HEK293T (cell line): ENCODE results near the gene CRIM1.
A peak's percentile ranks its signal among the peaks of the same experiment; 100 is the strongest.

Experiments used
- CTCF ChIA-PET: fragments of 350-600 bp; formaldehyde crosslinking; extraction: SDS; loops from one replicate; lab custom pipeline; 2021; ENCODE audit warnings: antibody characterized with exemption, inconsistent platforms; lab: Yijun Ruan, JAX
- POLR2A ChIA-PET: fragments of 350-600 bp; formaldehyde crosslinking; extraction: SDS; loops from one replicate; lab custom pipeline; 2020; ENCODE audit warnings: antibody characterized with exemption, inconsistent platforms; lab: Yijun Ruan, JAX
- DNase-seq: peaks from one replicate; pipeline ENCODE4 v3.0.0; 2012; ENCODE audit warnings: mixed read lengths; ENCODE audit errors: extremely low spot score
- ARNT ChIP-seq: fragments of 450-650 bp; IDR thresholded peaks from 2 replicates; pipeline ENCODE4 v1.6.1; 2017; ENCODE audit warnings: mild to moderate bottlenecking
- BHLHE40 ChIP-seq: fragments of 450-650 bp; IDR thresholded peaks from 2 replicates; pipeline ENCODE4 v1.6.1; 2016; ENCODE audit warnings: mild to moderate bottlenecking, moderate library complexity, borderline replicate concordance
- CTBP1 ChIP-seq: fragments of 450-650 bp; IDR thresholded peaks from 2 replicates; pipeline ENCODE4 v1.6.1; 2016; ENCODE audit warnings: borderline replicate concordance
- ELF4 ChIP-seq: fragments of 450-650 bp; IDR thresholded peaks from 2 replicates; pipeline ENCODE4 v1.6.1; 2017; ENCODE audit warnings: antibody characterized with exemption
- FOXA1 ChIP-seq: fragments of 450-650 bp; IDR thresholded peaks from 2 replicates; pipeline ENCODE4 v1.6.1; 2016; ENCODE audit warnings: mild to moderate bottlenecking
- FOXK2 ChIP-seq: fragments of 450-650 bp; IDR thresholded peaks from 2 replicates; pipeline ENCODE4 v1.6.1; 2016; ENCODE audit warnings: mild to moderate bottlenecking
- FOXM1 ChIP-seq: fragments of 450-650 bp; IDR thresholded peaks from 2 replicates; pipeline ENCODE4 v1.6.1; 2017; ENCODE audit warnings: mild to moderate bottlenecking, borderline replicate concordance
- L3MBTL2 ChIP-seq: fragments of 450-650 bp; conservative IDR thresholded peaks from 2 replicates; pipeline ENCODE4 v1.6.1; 2016; ENCODE audit warnings: mild to moderate bottlenecking
- LEF1 ChIP-seq: fragments of 450-650 bp; IDR thresholded peaks from 2 replicates; pipeline ENCODE4 v1.6.1; 2017; ENCODE audit warnings: mild to moderate bottlenecking, borderline replicate concordance
- NFRKB ChIP-seq: fragments of 450-650 bp; IDR thresholded peaks from 2 replicates; pipeline ENCODE4 v1.6.1; 2016; ENCODE audit warnings: mild to moderate bottlenecking, moderate library complexity
- SP1 ChIP-seq: fragments of 450-650 bp; IDR thresholded peaks from 2 replicates; pipeline ENCODE4 v1.6.1; 2017
- SUZ12 ChIP-seq: fragments of 450-650 bp; IDR thresholded peaks from 2 replicates; pipeline ENCODE4 v1.6.1; 2016; ENCODE audit warnings: mild to moderate bottlenecking
- TARDBP ChIP-seq: fragments of 450-650 bp; IDR thresholded peaks from 2 replicates; pipeline ENCODE4 v1.6.1; 2016
- ZNF384 ChIP-seq: fragments of 450-650 bp; IDR thresholded peaks from 2 replicates; pipeline ENCODE4 v1.6.1; 2016
- TF ChIP-seq, protein P1 (sequence below): fragments of 450-650 bp; IDR thresholded peaks from 2 replicates; pipeline ENCODE4 v1.6.1; 2016

CRIM1 gene

DNA sequence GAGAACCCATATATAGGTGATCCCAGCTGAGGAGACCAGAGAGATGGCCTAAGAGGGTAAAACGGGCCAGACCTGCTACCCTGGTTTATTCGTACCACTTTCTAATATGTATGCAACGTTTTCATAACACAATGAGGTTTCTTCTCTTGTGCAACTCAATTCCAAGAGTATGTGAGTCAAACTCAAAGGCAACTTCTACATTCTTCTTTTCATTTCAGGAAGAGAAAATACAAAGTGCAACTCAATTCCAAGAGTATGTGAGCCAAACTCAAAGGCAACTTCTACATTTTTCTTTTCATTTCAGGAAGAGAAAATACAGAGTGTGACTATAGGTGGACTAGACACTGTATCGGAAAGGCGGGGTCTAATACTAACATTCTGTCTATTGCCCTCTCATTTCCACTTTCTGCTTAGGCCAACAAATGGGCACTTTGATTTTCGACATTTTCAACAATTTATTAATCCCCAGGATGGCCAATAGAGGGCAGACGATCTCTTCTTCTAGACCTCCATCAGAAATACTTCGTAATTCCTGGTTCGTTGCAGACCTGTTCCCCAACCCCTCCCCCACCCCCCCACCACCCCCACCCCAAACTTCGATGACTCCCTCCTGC is 3.7 kb upstream of the CRIM1 start:
- ChIA-PET POLR2A (no interaction called here), CTCF (interaction anchor here (0.8 to 1.7 kb wide), 8 partner anchors 42 to 313 kb away, joined by 3 to 9 read pairs (median 6); no protein-coding TSS in a partner anchor)
- no peak for DNase-seq
- no peak for TF ChIP-seq L3MBTL2
- no peak for TF ChIP-seq LEF1
- no peak for TF ChIP-seq FOXA1
- TF ChIP-seq CTBP1: no peak
- TF ChIP-seq SUZ12: no peak
- no peak for TF ChIP-seq NFRKB

DNA sequence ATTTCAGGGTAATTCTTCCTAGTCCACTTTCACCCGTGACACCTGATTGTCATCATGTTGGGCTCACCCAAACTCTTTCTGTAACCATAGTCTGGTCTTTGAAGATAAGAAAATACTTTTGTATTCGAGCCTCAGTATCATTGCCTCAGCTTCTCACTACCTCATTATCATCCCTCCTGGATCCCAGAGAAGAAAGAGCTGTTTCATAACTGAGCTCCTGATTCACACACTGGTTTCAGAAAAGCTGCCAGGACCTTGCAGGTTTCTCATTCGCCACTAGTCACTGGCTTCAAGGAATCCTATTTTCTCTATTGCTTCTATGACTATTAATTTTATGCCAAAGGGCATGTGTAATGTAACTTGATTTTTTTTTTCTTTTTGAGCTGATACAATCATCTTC is 2.9 kb upstream of the CRIM1 start:
- CTCF ChIA-PET: interaction anchor here (0.6 to 1.7 kb wide), 14 partner anchors 18 to 320 kb away, joined by 3 to 9 read pairs (median 3); no protein-coding TSS in a partner anchor
- TF ChIP-seq ZNF384 (no peak), LEF1 (no peak)
- no peak for DNase-seq
- POLR2A ChIA-PET: no interaction called here

DNA sequence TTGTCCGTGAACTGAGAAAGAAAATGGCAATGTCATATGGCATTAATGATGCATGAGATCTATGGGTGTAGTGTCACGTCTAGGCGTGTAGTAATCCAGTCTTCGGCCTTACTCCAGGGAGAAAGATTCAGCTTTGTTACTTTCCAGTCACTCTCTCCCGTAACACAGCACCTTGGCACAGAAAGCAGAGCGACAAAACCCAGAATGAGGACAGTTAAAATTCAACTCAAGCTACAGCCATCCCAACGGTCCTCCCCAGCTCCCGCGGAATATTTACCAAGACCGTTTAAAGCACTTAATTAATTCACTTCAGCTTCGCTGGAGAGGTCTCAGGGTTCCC is 797 bp upstream of the CRIM1 start:
- ChIA-PET POLR2A (interaction anchor here (1.2 to 1.4 kb wide), 2 partner anchors 13 to 105 kb away, joined by 3 to 4 read pairs; no protein-coding TSS in a partner anchor), CTCF (interaction anchor here (0.9 to 1.4 kb wide), 3 partner anchors 105 to 317 kb away, joined by 3 to 6 read pairs (median 3); no protein-coding TSS in a partner anchor)
- no peak for TF ChIP-seq ZNF384
- no peak for TF ChIP-seq FOXK2
- TF ChIP-seq SUZ12: no peak
- TF ChIP-seq, protein P1, sequence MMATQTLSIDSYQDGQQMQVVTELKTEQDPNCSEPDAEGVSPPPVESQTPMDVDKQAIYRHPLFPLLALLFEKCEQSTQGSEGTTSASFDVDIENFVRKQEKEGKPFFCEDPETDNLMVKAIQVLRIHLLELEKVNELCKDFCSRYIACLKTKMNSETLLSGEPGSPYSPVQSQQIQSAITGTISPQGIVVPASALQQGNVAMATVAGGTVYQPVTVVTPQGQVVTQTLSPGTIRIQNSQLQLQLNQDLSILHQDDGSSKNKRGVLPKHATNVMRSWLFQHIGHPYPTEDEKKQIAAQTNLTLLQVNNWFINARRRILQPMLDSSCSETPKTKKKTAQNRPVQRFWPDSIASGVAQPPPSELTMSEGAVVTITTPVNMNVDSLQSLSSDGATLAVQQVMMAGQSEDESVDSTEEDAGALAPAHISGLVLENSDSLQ: no peak
- TF ChIP-seq TARDBP: no peak
- TF ChIP-seq ARNT: no peak
- no peak for TF ChIP-seq FOXM1
- TF ChIP-seq NFRKB: no peak
- TF ChIP-seq L3MBTL2: no peak
- TF ChIP-seq LEF1: no peak
- no peak for TF ChIP-seq CTBP1
- TF ChIP-seq SP1: no peak
- TF ChIP-seq BHLHE40: no peak
- no peak for TF ChIP-seq ELF4
- TF ChIP-seq FOXA1: no peak
- DNase-seq: no peak

DNA sequence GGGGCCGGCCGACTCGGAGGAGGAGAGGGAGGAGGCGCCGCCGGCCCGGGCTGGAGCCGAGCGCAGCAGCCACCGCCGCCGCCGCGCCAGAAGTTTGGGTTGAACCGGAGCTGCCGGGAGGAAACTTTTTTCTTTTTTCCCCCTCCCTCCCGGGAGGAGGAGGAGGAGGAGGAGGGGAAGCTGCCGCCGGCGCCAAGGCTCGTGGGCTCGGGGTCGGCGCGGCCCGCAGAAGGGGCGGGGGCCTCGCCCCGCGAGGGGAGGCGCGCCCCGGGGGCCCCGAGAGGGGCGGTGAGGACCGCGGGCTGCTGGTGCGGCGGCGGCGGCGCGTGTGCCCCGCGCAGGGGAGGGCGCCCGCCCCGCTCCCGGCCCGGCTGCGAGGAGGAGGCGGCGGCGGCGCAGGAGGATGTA is 316 bp downstream of the CRIM1 start:
- ChIA-PET POLR2A (interaction anchor here (1.2 kb wide), 2 partner anchors 104 to 144 kb away, joined by 3 read pairs; no protein-coding TSS in a partner anchor), CTCF (interaction anchor here (1.4 kb wide), 1 partner anchor 104 kb away, joined by 6 read pairs; no protein-coding TSS in a partner anchor)
- TF ChIP-seq CTBP1: no peak
- TF ChIP-seq ARNT: no peak
- TF ChIP-seq FOXA1: no peak
- no peak for TF ChIP-seq ZNF384
- no peak for TF ChIP-seq FOXK2
- TF ChIP-seq LEF1: no peak
- TF ChIP-seq L3MBTL2: no peak
- TF ChIP-seq BHLHE40: no peak
- no peak for DNase-seq

DNA sequence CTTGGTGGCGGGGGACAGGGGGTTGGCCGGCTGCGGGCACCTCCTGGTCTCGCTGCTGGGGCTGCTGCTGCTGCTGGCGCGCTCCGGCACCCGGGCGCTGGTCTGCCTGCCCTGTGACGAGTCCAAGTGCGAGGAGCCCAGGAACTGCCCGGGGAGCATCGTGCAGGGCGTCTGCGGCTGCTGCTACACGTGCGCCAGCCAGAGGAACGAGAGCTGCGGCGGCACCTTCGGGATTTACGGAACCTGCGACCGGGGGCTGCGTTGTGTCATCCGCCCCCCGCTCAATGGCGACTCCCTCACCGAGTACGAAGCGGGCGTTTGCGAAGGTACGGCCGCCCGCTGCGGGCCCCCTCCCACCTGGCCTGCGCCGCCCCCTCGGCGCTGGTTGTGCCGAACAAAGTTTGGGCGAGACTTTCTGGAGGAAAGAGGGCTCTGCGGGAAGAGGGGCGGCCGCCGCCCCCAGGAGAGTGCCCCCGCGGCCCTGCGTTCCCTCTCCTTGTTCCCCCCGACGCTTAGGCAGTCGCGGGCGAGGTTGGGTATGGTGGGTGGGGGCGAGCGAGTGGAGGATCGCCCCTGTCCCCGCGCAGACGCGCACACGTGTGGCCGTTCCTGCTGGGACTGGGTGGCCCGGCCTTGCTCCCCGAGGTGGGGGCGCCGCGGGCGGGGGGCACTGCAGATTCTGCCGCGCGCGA is 866 bp downstream of the CRIM1 start:
- CTCF ChIA-PET: no interaction called here
- POLR2A ChIA-PET: interaction anchor here (1.2 kb wide), 1 partner anchor 144 kb away, joined by 3 read pairs; no protein-coding TSS in a partner anchor
- TF ChIP-seq CTBP1 (no peak), ELF4 (no peak), ZNF384 (no peak), ARNT (no peak), TARDBP (no peak), L3MBTL2 (peak; percentile 88), SUZ12 (no peak)
- TF ChIP-seq, protein P1: no peak
- no peak for DNase-seq

DNA sequence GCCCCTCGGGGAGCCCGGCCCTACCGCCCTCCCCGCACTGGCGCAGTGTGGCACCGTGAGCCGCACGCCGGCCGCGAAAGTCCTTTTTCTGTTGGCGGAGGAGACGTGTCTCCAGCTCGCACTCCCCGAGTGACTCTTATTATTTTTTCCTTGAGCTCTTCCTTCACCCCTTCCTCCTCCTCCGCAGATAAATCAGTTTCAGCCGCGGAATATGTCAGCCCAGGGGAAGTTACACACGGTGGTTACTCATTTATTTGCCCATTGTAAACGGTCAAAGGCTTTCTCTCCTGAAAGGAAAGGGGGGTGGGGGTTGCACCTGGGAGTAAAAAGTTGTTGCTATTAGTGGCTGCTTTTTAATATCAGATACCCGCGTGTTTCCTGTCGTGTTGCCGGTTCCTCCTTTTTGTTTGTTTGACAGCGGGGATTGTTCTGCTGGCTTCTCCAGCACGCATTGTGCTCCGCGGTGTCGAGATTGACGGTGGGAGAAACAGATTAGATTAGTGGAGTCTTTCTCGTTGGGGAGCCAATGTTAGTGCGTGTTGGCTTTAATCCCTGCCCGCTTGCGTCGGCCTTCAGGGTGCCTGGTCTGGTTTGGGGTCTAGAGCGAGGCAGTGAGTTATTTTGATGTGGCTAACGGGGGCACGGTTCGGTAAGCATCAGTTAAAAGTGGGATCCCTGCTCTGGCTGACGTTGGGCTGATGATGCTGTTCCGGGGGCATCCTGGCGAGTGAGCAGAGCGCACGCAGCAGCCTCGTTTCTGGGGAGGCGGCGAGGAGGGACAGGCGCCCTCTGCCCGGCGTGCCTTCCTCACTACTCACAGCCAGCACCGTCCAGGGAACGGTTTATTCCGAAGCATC is 1.6 kb downstream of the CRIM1 start:
- DNase-seq: peak; percentile 42
- ChIA-PET CTCF (interaction anchor here (1.5 to 1.6 kb wide), 2 partner anchors 14 to 30 kb away, joined by 3 to 5 read pairs; no protein-coding TSS in a partner anchor), POLR2A (interaction anchor here (2.0 kb wide), 1 partner anchor 15 kb away, joined by 5 read pairs; no protein-coding TSS in a partner anchor)
- TF ChIP-seq L3MBTL2 (peak; percentile 40; the same call in 1 of the 2 replicates), ARNT (no peak)
